Ascending aorta (tissue), 2 donors: ENCODE measurements around the gene CCSER1. TPM values are rescaled to one million over a fixed set of nuclear protein-coding genes. Genes with fewer than 3 reads are reported as not detected.

Experiments
- DNase-seq, 2 donors: peaks; one replicate each; pipeline ENCODE4 v3.0.0-alpha.2; 2019; ENCODE audit warnings: low spot score in 2 of 2
- H3K27ac ChIP-seq, 2 donors: fragments of 200-600 bp; sonication (generic); one replicate each; pipeline ENCODE4 v1.5.1; 2016 to 2017; ENCODE audit warnings: mild to moderate bottlenecking in 1 of 2
- H3K27me3 ChIP-seq: fragments of 200-600 bp; sonication (generic); one replicate; pipeline ENCODE4 v1.5.1; 2017
- H3K36me3 ChIP-seq, 2 donors: fragments of 200-600 bp; sonication (generic); one replicate each; pipeline ENCODE4 v1.5.1; 2016
- H3K4me1 ChIP-seq, 2 donors: fragments of 200-600 bp; sonication (generic); one replicate each; pipeline ENCODE4 v1.5.1; 2016 to 2017; ENCODE audit warnings: mild to moderate bottlenecking in 1 of 2
- H3K4me3 ChIP-seq, 2 donors: fragments of 200-600 bp; sonication (generic); one replicate each; pipeline ENCODE4 v1.5.1; 2016 to 2017; ENCODE audit warnings: mild to moderate bottlenecking in 1 of 2
- H3K9me3 ChIP-seq, 2 donors: fragments of 200-600 bp; sonication (generic); one replicate each; pipeline ENCODE4 v1.5.1; 2016
- CTCF ChIP-seq, 3 experiments: fragments of 200-600 bp in 2 of 3; fragments of 450-650 bp in 1 of 3; sonication (generic) in 2 of 3; IDR thresholded peaks; one replicate each; pipeline ENCODE4 v1.5.1; 2016 to 2019; ENCODE audit warnings: antibody characterized with exemption in 3 of 3, mild to moderate bottlenecking in 1 of 3, moderate library complexity in 1 of 3
- intact Hi-C: fragments of 100-400 bp; cut with DNase I; formaldehyde crosslinking; loops from one replicate; pipeline ENCODE4 v1.15.1; 2023
- total RNA-seq: library from RNA; depleted of rRNA; stranded (reverse); fragments of >200 nt; gene quantifications from one replicate; pipeline ENCODE4 v1.1.0, GENCODE V29; 2016

CCSER1 gene
- total RNA-seq, 1 donor from 2014 or later, result 8.9 TPM

- H3K4me1 ChIP-seq, result no peaks in the 10 kb centered on the region
- no peak overlapping the region for H3K4me3 ChIP-seq
- no peak for DNase-seq
- no peaks in the 10 kb centered on the region for H3K36me3 ChIP-seq
- no peak for TF ChIP-seq CTCF (IDR thresholded peaks at IDR 0.05)
- H3K9me3 ChIP-seq, result no peaks in the 10 kb centered on the region
- intact Hi-C loops, result no loop called here
- H3K27ac ChIP-seq, result no peak overlapping the region
- no peaks in the 10 kb centered on the region for H3K27me3 ChIP-seq
Measured at GRCh38 chr4:91279899-91280298, 1152.7 kb downstream of the CCSER1 start.

- H3K4me1 ChIP-seq, result no peaks in the 10 kb centered on the region
- no peaks in the 10 kb centered on the region for H3K27me3 ChIP-seq
- H3K36me3 ChIP-seq, result no peaks in the 10 kb centered on the region
- TF ChIP-seq CTCF (IDR thresholded peaks at IDR 0.05), result no peak
- no peak overlapping the region for H3K4me3 ChIP-seq
- H3K27ac ChIP-seq, result no peak overlapping the region
- no peak for DNase-seq
- intact Hi-C loops, result no loop called here
- no peaks in the 10 kb centered on the region for H3K9me3 ChIP-seq
Measured at GRCh38 chr4:91280551-91281290, 1153.5 kb downstream of the CCSER1 start.

GRCh38 chr4:91282217-91282616, 1155.0 kb downstream of the CCSER1 start:
- H3K9me3 ChIP-seq, result no peaks in the 10 kb centered on the region
- intact Hi-C loops, result no loop called here
- no peak for TF ChIP-seq CTCF (IDR thresholded peaks at IDR 0.05)

GRCh38 chr4:91283726-91284230, 1156.6 kb downstream of the CCSER1 start:
- Histone ChIP-seq H3K4me1 (no peaks in the 10 kb centered on the region), H3K27ac (no peak overlapping the region), H3K4me3 (no peak overlapping the region), H3K36me3 (no peaks in the 10 kb centered on the region), H3K27me3 (no peaks in the 10 kb centered on the region), H3K9me3 (no peaks in the 10 kb centered on the region)
- DNase-seq, result no peak
- no peak for TF ChIP-seq CTCF (IDR thresholded peaks at IDR 0.05)
- intact Hi-C loops, result no loop called here

More at GRCh38 chr4:91282217-91282616, 1155.0 kb downstream of the CCSER1 start:
- no peak for DNase-seq
- H3K27ac ChIP-seq, result no peak overlapping the region
- H3K4me1 ChIP-seq, result no peaks in the 10 kb centered on the region
- no peak overlapping the region for H3K4me3 ChIP-seq
- H3K36me3 ChIP-seq, result no peaks in the 10 kb centered on the region
- H3K27me3 ChIP-seq, result no peaks in the 10 kb centered on the region

GRCh38 chr4:91284480-91284879, 1157.3 kb downstream of the CCSER1 start:
- DNase-seq, result no peak
- no peaks in the 10 kb centered on the region for H3K36me3 ChIP-seq
- intact Hi-C loops, result no loop called here
- TF ChIP-seq CTCF (IDR thresholded peaks at IDR 0.05), result no peak
- no peaks in the 10 kb centered on the region for H3K4me1 ChIP-seq
- no peak overlapping the region for H3K4me3 ChIP-seq
- H3K27ac ChIP-seq, result no peak overlapping the region
- H3K9me3 ChIP-seq, result no peaks in the 10 kb centered on the region
- H3K27me3 ChIP-seq, result no peaks in the 10 kb centered on the region
